CD4-positive, alpha-beta T cell (primary cell): ENCODE data around the gene TLX3. TPM values are rescaled to one million over a fixed set of nuclear protein-coding genes. Genes with fewer than 3 reads are reported as not detected.

Source experiments
- ATAC-seq: fragments of 200-7000 bp; cut with Tn5 transposase; one replicate; pipeline ENCODE4 v1.10.0; 2022; ENCODE audit warnings: mild to moderate bottlenecking; ENCODE audit not compliant: poor library complexity
- CTCF ChIA-PET: fragments of 350-600 bp; sonication (Branson Sonifier 250); formaldehyde crosslinking; loops from one replicate; lab custom pipeline; 2021; ENCODE audit warnings: antibody characterized with exemption, inconsistent platforms; lab: Charles Lee
- POLR2A ChIA-PET: fragments of 350-600 bp; sonication (Branson Sonifier 250); formaldehyde crosslinking; loops from one replicate; lab custom pipeline; 2021; ENCODE audit warnings: antibody characterized with exemption, inconsistent platforms; lab: Charles Lee
- DNase-seq, 14 experiments: peaks; one replicate each; pipeline ENCODE4 v3.0.0-alpha.2; 2013 to 2020; ENCODE audit warnings: mixed read lengths in 2 of 14
- H3K27ac ChIP-seq, 2 donors: one replicate each; pipeline versions ENCODE4 v1.5.1 to v1.7.0; 2013; ENCODE audit warnings: low read length in 2 of 2, low read depth in 1 of 2, mild to moderate bottlenecking in 1 of 2
- H3K27me3 ChIP-seq, 2 experiments: 1 replicate in 1 of 2; 2 replicates in 1 of 2; pipeline versions ENCODE4 v1.6.1 to v1.7.0; 2013; ENCODE audit warnings: low read length in 2 of 2, control low read depth in 1 of 2, mild to moderate bottlenecking in 1 of 2, moderate library complexity in 1 of 2; ENCODE audit not compliant: insufficient read depth in 2 of 2, control insufficient read depth in 1 of 2
- H3K36me3 ChIP-seq: one replicate; pipeline ENCODE4 v1.6.1; 2013; ENCODE audit warnings: low read length, control low read depth; ENCODE audit not compliant: insufficient read depth
- H3K4me1 ChIP-seq: one replicate; pipeline ENCODE4 v1.6.1; 2013; ENCODE audit warnings: low read length, control low read depth; ENCODE audit not compliant: insufficient read depth
- H3K4me3 ChIP-seq: one replicate; pipeline ENCODE4 v1.5.1; 2013; ENCODE audit warnings: mild to moderate bottlenecking, low read length, moderate library complexity
- H3K9me3 ChIP-seq, 2 experiments: 1 replicate in 1 of 2; 2 replicates in 1 of 2; pipeline versions ENCODE4 v1.6.1 to v1.7.0; 2013; ENCODE audit warnings: low read length in 2 of 2, mild to moderate bottlenecking in 2 of 2, control low read depth in 1 of 2, moderate library complexity in 1 of 2; ENCODE audit not compliant: control insufficient read depth in 1 of 2, insufficient read depth in 1 of 2
- H3K27ac Mint-ChIP-seq: one replicate; pipeline ENCODE4 v1.8.0; 2020; ENCODE audit warnings: mixed read lengths
- H3K27me3 Mint-ChIP-seq: one replicate; pipeline ENCODE4 v1.8.0; 2021; ENCODE audit warnings: mixed read lengths
- H3K36me3 Mint-ChIP-seq: one replicate; pipeline ENCODE4 v1.8.0; 2021; ENCODE audit warnings: low read depth, mixed read lengths
- H3K4me1 Mint-ChIP-seq: one replicate; pipeline ENCODE4 v1.8.0; 2021; ENCODE audit warnings: low read depth, mixed read lengths
- H3K4me3 Mint-ChIP-seq: one replicate; pipeline ENCODE4 v1.8.0; 2020; ENCODE audit warnings: mild to moderate bottlenecking, mixed read lengths
- H3K9me3 Mint-ChIP-seq: one replicate; pipeline ENCODE4 v1.8.0; 2020; ENCODE audit warnings: mixed read lengths
- intact Hi-C, 2 experiments: fragments of 100-400 bp; cut with DNase I in 1 of 2; cut with micrococcal nuclease in 1 of 2; formaldehyde crosslinking; loops; one replicate each; pipeline versions ENCODE4 v1.15.1 to v1.9.0; 2023 to 2025; cut with DNase I, micrococcal nuclease
- total RNA-seq, 174 experiments: library from RNA in 2 of 174; stranded (reverse) in 2 of 174; gene quantifications; one replicate each; pipeline ENCODE4 v1.2.3 and lab custom pipeline; 2021 to 2026
- TF ChIP-seq, protein P1 (sequence below): fragments of 200-600 bp; IDR thresholded peaks from one replicate; pipeline ENCODE4 v1.8.0; 2022; ENCODE audit warnings: antibody characterized with exemption, mild to moderate bottlenecking

The TLX3 gene
- total RNA-seq, 2 experiments from 2014 or later: not detected

DNA sequence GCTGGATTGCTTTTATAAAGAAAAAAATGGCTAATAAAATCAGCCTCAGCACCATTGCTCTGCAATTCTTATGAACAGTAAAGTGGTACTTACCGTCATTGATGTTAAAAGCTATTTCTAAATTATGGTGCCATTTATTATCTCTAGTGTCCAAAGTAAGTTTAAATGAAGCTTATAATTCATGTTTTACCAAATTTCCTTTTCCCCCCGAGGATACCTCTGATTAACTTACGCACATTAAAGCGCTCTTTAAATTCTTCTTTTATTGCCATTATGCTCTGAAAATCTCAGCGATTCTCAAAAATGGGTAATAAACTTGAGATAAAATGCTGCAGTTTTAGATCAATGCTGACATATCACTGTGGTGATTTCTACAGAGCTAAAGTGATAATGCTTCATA is 13.5 kb downstream of the TLX3 start:
- TF ChIP-seq, protein P1, sequence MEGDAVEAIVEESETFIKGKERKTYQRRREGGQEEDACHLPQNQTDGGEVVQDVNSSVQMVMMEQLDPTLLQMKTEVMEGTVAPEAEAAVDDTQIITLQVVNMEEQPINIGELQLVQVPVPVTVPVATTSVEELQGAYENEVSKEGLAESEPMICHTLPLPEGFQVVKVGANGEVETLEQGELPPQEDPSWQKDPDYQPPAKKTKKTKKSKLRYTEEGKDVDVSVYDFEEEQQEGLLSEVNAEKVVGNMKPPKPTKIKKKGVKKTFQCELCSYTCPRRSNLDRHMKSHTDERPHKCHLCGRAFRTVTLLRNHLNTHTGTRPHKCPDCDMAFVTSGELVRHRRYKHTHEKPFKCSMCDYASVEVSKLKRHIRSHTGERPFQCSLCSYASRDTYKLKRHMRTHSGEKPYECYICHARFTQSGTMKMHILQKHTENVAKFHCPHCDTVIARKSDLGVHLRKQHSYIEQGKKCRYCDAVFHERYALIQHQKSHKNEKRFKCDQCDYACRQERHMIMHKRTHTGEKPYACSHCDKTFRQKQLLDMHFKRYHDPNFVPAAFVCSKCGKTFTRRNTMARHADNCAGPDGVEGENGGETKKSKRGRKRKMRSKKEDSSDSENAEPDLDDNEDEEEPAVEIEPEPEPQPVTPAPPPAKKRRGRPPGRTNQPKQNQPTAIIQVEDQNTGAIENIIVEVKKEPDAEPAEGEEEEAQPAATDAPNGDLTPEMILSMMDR: no peak
- H3K4me1 Mint-ChIP-seq: no peaks in the 10 kb centered on the region
- H3K36me3 ChIP-seq: no peaks in the 10 kb centered on the region
- intact Hi-C loops: no loop called here
- H3K4me3 Mint-ChIP-seq: no peak overlapping the region
- no peak for DNase-seq
- POLR2A ChIA-PET: no interaction called here
- CTCF ChIA-PET: no interaction called here
- H3K4me1 ChIP-seq: no peaks in the 10 kb centered on the region
- no peaks in the 10 kb centered on the region for H3K36me3 Mint-ChIP-seq
- H3K9me3 Mint-ChIP-seq: no peaks in the 10 kb centered on the region
- peaks cover 88% of the 10 kb centered on the region for H3K27me3 Mint-ChIP-seq
- peaks cover 42 to 54% of the 10 kb centered on the region in 2 experiments for H3K27me3 ChIP-seq
- no peak overlapping the region for H3K4me3 ChIP-seq
- H3K27ac Mint-ChIP-seq: no peak overlapping the region
- no peak overlapping the region for H3K27ac ChIP-seq
- H3K9me3 ChIP-seq: peaks cover 0 to 4% of the 10 kb centered on the region in 2 experiments
- no peak for ATAC-seq

- POLR2A ChIA-PET: no interaction called here
- intact Hi-C loops: no loop called here
- H3K9me3 Mint-ChIP-seq: no peaks in the 10 kb centered on the region
- no peak overlapping the region for H3K4me3 ChIP-seq
- no peak overlapping the region for H3K4me3 Mint-ChIP-seq
- H3K36me3 ChIP-seq: no peaks in the 10 kb centered on the region
- DNase-seq (no peak), ATAC-seq (no peak)
- peaks cover 88% of the 10 kb centered on the region for H3K27me3 Mint-ChIP-seq
- H3K27ac Mint-ChIP-seq: no peak overlapping the region
- H3K27me3 ChIP-seq: peaks cover 37 to 50% of the 10 kb centered on the region in 2 experiments
- TF ChIP-seq, protein P1: no peak
- peaks cover 0 to 4% of the 10 kb centered on the region in 2 experiments for H3K9me3 ChIP-seq
- H3K36me3 Mint-ChIP-seq: no peaks in the 10 kb centered on the region
- H3K27ac ChIP-seq: no peak overlapping the region
- no peaks in the 10 kb centered on the region for H3K4me1 ChIP-seq
- CTCF ChIA-PET: no interaction called here
- no peaks in the 10 kb centered on the region for H3K4me1 Mint-ChIP-seq
Observed at GRCh38 chr5:171323007-171323406, 14.0 kb downstream of the TLX3 start.

GRCh38 chr5:171323806-171324632 is 15.0 kb downstream of the TLX3 start:
- no peak for ATAC-seq
- POLR2A ChIA-PET: no interaction called here
- H3K9me3 ChIP-seq: peaks cover 0 to 4% of the 10 kb centered on the region in 2 experiments
- H3K4me1 ChIP-seq: no peaks in the 10 kb centered on the region
- TF ChIP-seq, protein P1: no peak
- Mint-ChIP-seq H3K27me3 (peaks cover 88% of the 10 kb centered on the region), H3K4me3 (no peak overlapping the region), H3K36me3 (no peaks in the 10 kb centered on the region), H3K9me3 (no peaks in the 10 kb centered on the region), H3K27ac (no peak overlapping the region), H3K4me1 (no peaks in the 10 kb centered on the region)
- CTCF ChIA-PET: no interaction called here
- H3K36me3 ChIP-seq: no peaks in the 10 kb centered on the region
- no peak overlapping the region for H3K27ac ChIP-seq
- no peak for DNase-seq
- peaks cover 34 to 40% of the 10 kb centered on the region in 2 experiments for H3K27me3 ChIP-seq
- intact Hi-C loops: no loop called here
- H3K4me3 ChIP-seq: no peak overlapping the region
